PC-3 (cell line): ENCODE measurements around the gene MT1M.

Source experiments
- EZH2 ChIP-seq: fragments of 300-600 bp; sonication (generic); IDR thresholded peaks from one replicate; pipeline ENCODE4 v1.6.1; 2017; ENCODE audit warnings: antibody characterized with exemption, mild to moderate bottlenecking, low read length; ENCODE audit not compliant: unreplicated experiment
- EZH2phosphoT487 ChIP-seq: fragments of 300-600 bp; sonication (generic); IDR thresholded peaks from 2 replicates; pipeline ENCODE4 v1.6.1; 2018; ENCODE audit warnings: mild to moderate bottlenecking, antibody characterized with exemption, low read length, borderline replicate concordance
- TF ChIP-seq, protein P1 (sequence below): fragments of 300-600 bp; sonication (generic); conservative IDR thresholded peaks from 2 replicates; pipeline ENCODE4 v1.5.1; 2017; ENCODE audit warnings: antibody characterized with exemption, low read depth, mild to moderate bottlenecking, low read length

DNA sequence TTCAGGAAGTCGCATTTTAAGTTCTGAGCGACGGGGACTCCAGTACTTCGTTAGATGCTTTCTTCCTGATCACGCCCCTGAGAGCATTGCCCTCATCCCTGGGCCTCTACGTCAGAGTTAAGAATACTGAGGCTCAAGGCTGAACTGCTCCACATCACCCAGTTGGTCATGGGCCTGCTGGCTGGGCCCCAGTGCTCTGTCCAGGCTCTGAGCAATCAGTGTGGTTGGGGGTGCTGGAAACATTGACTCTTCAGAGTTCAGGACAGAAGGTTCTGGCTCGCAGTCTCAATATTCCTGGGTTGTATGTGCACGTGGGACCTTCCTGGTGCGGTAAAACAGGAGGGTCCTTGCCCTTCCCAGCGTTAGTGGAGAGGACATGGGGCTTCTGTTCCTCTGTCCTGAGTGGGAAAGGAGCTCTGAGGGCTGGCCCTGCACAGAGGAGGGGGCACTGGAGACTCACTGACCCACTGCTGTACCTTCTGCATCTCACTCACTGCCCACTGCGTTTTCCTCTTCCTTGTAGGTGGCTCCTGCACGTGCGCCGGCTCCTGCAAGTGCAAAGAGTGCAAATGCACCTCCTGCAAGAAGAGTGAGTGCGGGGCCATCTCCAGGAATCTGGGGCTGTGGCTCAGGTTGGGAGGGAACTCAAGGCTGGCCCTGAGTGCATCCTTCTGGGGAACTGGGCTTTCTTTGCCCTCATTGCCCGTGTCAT, 6.4 kb upstream of the MT1M start:
- TF ChIP-seq, protein P1, sequence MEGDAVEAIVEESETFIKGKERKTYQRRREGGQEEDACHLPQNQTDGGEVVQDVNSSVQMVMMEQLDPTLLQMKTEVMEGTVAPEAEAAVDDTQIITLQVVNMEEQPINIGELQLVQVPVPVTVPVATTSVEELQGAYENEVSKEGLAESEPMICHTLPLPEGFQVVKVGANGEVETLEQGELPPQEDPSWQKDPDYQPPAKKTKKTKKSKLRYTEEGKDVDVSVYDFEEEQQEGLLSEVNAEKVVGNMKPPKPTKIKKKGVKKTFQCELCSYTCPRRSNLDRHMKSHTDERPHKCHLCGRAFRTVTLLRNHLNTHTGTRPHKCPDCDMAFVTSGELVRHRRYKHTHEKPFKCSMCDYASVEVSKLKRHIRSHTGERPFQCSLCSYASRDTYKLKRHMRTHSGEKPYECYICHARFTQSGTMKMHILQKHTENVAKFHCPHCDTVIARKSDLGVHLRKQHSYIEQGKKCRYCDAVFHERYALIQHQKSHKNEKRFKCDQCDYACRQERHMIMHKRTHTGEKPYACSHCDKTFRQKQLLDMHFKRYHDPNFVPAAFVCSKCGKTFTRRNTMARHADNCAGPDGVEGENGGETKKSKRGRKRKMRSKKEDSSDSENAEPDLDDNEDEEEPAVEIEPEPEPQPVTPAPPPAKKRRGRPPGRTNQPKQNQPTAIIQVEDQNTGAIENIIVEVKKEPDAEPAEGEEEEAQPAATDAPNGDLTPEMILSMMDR, result no peak
- TF ChIP-seq EZH2phosphoT487 (no peak), EZH2 (no peak)
